ENCODE data around the gene ADAM17.

DNA sequence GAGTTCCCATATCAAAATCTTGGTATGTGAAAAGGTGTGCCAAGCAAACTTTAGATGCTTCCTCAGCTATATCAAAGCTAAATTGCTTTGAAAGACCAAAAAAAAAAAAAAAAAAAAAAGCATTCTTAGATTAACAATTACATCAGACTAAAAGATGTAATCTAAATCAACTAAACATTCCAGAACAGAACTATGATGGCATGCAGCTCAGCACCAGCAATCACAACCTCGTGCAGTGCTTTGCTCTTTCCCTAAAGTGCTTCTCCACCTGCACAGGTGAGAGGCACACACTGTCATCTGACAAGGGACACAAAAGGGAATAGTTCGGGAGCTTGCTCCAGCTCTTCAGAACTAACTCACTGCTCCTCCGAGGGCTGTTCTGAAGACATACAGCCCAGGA is 37.5 kb downstream of the ADAM17 start:
- TF ChIP-seq, protein P1, sequence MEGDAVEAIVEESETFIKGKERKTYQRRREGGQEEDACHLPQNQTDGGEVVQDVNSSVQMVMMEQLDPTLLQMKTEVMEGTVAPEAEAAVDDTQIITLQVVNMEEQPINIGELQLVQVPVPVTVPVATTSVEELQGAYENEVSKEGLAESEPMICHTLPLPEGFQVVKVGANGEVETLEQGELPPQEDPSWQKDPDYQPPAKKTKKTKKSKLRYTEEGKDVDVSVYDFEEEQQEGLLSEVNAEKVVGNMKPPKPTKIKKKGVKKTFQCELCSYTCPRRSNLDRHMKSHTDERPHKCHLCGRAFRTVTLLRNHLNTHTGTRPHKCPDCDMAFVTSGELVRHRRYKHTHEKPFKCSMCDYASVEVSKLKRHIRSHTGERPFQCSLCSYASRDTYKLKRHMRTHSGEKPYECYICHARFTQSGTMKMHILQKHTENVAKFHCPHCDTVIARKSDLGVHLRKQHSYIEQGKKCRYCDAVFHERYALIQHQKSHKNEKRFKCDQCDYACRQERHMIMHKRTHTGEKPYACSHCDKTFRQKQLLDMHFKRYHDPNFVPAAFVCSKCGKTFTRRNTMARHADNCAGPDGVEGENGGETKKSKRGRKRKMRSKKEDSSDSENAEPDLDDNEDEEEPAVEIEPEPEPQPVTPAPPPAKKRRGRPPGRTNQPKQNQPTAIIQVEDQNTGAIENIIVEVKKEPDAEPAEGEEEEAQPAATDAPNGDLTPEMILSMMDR (IDR thresholded peaks at IDR 0.05), result no peak
- no peak for TF ChIP-seq POLR2A (IDR thresholded peaks at IDR 0.05)
- no peak for TF ChIP-seq POLR2AphosphoS5 (IDR thresholded peaks at IDR 0.05)

Data from breast epithelium (tissue), 3 donors.